Neuronal stem cell (in vitro differentiated cells): Measurements from ENCODE around the gene MDFIC.
"Not testable (repeated sequence)": the region's sequence is repeated elsewhere in the genome, so short reads cannot be mapped to it uniquely, and the experiment has no call there.

ENCODE experiments used
- DNase-seq: peaks from one replicate; pipeline ENCODE4 v3.0.0-alpha.2; 2013; ENCODE audit warnings: low spot score
- H2AFZ ChIP-seq: one replicate; pipeline ENCODE4 v1.6.1; 2013; ENCODE audit warnings: mild to moderate bottlenecking, low read length, inconsistent platforms
- H2AK5ac ChIP-seq: 2 replicates; pipeline ENCODE4 v1.6.1; 2013; ENCODE audit warnings: low read depth, mild to moderate bottlenecking, inconsistent platforms, low read length, moderate library complexity, mixed read lengths
- H2BK120ac ChIP-seq: 2 replicates; pipeline ENCODE4 v1.6.1; 2013; ENCODE audit warnings: low read depth, mild to moderate bottlenecking, inconsistent platforms, low read length, moderate library complexity, mixed read lengths
- H2BK12ac ChIP-seq: one replicate; pipeline ENCODE4 v1.6.1; 2013; ENCODE audit warnings: low read length, inconsistent platforms
- H2BK15ac ChIP-seq: 2 replicates; pipeline ENCODE4 v1.6.1; 2013; ENCODE audit warnings: mild to moderate bottlenecking, low read length, inconsistent platforms, mixed read lengths
- H2BK5ac ChIP-seq: one replicate; pipeline ENCODE4 v1.6.1; 2013; ENCODE audit warnings: inconsistent platforms, mild to moderate bottlenecking, low read length, moderate library complexity
- H3K14ac ChIP-seq: one replicate; pipeline ENCODE4 v1.6.1; 2013; ENCODE audit warnings: low read length, inconsistent platforms
- H3K18ac ChIP-seq: 2 replicates; pipeline ENCODE4 v1.6.1; 2013; ENCODE audit warnings: low read length, inconsistent platforms
- H3K23ac ChIP-seq: 2 replicates; pipeline ENCODE4 v1.6.1; 2013; ENCODE audit warnings: low read depth, mild to moderate bottlenecking, mixed read lengths, low read length, inconsistent platforms; ENCODE audit not compliant: poor library complexity
- H3K27ac ChIP-seq: replicated peaks from 3 replicates; pipeline ENCODE4 v1.5.1; 2013; ENCODE audit warnings: low read length, inconsistent platforms
- H3K27me3 ChIP-seq, 3 experiments: 2 replicates each; pipeline ENCODE4 v1.6.1; 2013; ENCODE audit warnings: low read length in 3 of 3, mild to moderate bottlenecking in 2 of 3, inconsistent platforms in 1 of 3, low read depth in 1 of 3, mixed read lengths in 1 of 3, moderate library complexity in 1 of 3; ENCODE audit not compliant: control insufficient read depth in 3 of 3, insufficient read depth in 3 of 3
- H3K36me3 ChIP-seq, 2 donors: replicated peaks in 1 of 2; 2 replicates each; pipeline ENCODE4 v1.6.1; 2013; ENCODE audit warnings: low read length in 2 of 2; ENCODE audit not compliant: control insufficient read depth in 2 of 2, insufficient read depth in 2 of 2
- H3K4ac ChIP-seq: 2 replicates; pipeline ENCODE4 v1.6.1; 2013; ENCODE audit warnings: inconsistent platforms, mild to moderate bottlenecking, low read length, moderate library complexity
- H3K4me1 ChIP-seq, 2 donors: 1 replicate in 1 of 2; 2 replicates in 1 of 2; pipeline ENCODE4 v1.6.1; 2013; ENCODE audit warnings: low read length in 2 of 2, low read depth in 1 of 2; ENCODE audit not compliant: control insufficient read depth in 2 of 2, insufficient read depth in 1 of 2
- H3K4me2 ChIP-seq: one replicate; pipeline ENCODE4 v1.6.1; 2013; ENCODE audit warnings: mild to moderate bottlenecking, low read length, inconsistent platforms; ENCODE audit not compliant: insufficient read depth, poor library complexity, severe bottlenecking
- H3K4me3 ChIP-seq, 2 donors: 2 replicates each; pipeline ENCODE4 v1.5.1; 2013; ENCODE audit warnings: low read length in 2 of 2, mild to moderate bottlenecking in 2 of 2, inconsistent platforms in 1 of 2, moderate library complexity in 1 of 2
- H3K79me1 ChIP-seq: one replicate; pipeline ENCODE4 v1.6.1; 2013; ENCODE audit warnings: low read depth, mild to moderate bottlenecking, inconsistent platforms, low read length, moderate library complexity
- H3K9ac ChIP-seq: one replicate; pipeline ENCODE4 v1.6.1; 2013; ENCODE audit warnings: mild to moderate bottlenecking, low read depth, low read length, inconsistent platforms; ENCODE audit not compliant: poor library complexity
- H3K9me3 ChIP-seq, 2 donors: replicated peaks in 1 of 2; 2 replicates each; pipeline versions ENCODE3 to v1.6.1; 2013; ENCODE audit warnings: low read length in 2 of 2, mild to moderate bottlenecking in 2 of 2, inconsistent platforms in 1 of 2, low read depth in 1 of 2, mixed read lengths in 1 of 2, moderate library complexity in 1 of 2; ENCODE audit not compliant: control insufficient read depth in 2 of 2, insufficient read depth in 1 of 2
- H4K8ac ChIP-seq: one replicate; pipeline ENCODE4 v1.6.1; 2013; ENCODE audit warnings: low read depth, mild to moderate bottlenecking, inconsistent platforms, low read length, moderate library complexity
- H4K91ac ChIP-seq: one replicate; pipeline ENCODE4 v1.6.1; 2013; ENCODE audit warnings: low read length, low read depth, mild to moderate bottlenecking, inconsistent platforms; ENCODE audit not compliant: poor library complexity
- whole genome bisulfite sequencing, 2 donors: extraction: QIAGEN DNeasy Blood & Tissue Kit; methylation state at CpG; one replicate each; pipeline ENCODE4 v1.1.7; 2013; ENCODE audit warnings: missing lambda C conversion rate in 2 of 2, mixed read lengths in 1 of 2; ENCODE audit not compliant: insufficient read length in 2 of 2, insufficient replicate concordance in 1 of 2; ENCODE audit errors: extremely low coverage in 2 of 2; 5-methylcytosine and 5-hydroxymethylcytosine counted together

Gene MDFIC

GRCh38 chr7:114885836-114886235 is 36.1 kb upstream of the MDFIC start:
- H3K4me3 ChIP-seq: no peak overlapping the region
- no peak overlapping the region for H3K9ac ChIP-seq
- no peak overlapping the region for H2AK5ac ChIP-seq
- H3K4ac ChIP-seq: no peak overlapping the region
- H2AFZ ChIP-seq: no peak overlapping the region
- no peak overlapping the region for H2BK5ac ChIP-seq
- H3K27me3 ChIP-seq: no peaks in the 10 kb centered on the region
- no peak overlapping the region for H4K91ac ChIP-seq
- H3K14ac ChIP-seq: no peak overlapping the region
- no peak overlapping the region for H3K4me2 ChIP-seq
- H3K9me3 ChIP-seq: no peaks in the 10 kb centered on the region
- no peaks in the 10 kb centered on the region for H3K4me1 ChIP-seq
- no peak overlapping the region for H2BK120ac ChIP-seq
- H3K27ac ChIP-seq: no peak overlapping the region
- H2BK15ac ChIP-seq: no peak overlapping the region
- H3K36me3 ChIP-seq: no peaks in the 10 kb centered on the region
- no peak overlapping the region for H2BK12ac ChIP-seq
- H3K18ac ChIP-seq: no peak overlapping the region
- no peak overlapping the region for H4K8ac ChIP-seq
- DNase-seq: no peak
- H3K79me1 ChIP-seq: no peaks in the 10 kb centered on the region
- no peak overlapping the region for H3K23ac ChIP-seq

DNA sequence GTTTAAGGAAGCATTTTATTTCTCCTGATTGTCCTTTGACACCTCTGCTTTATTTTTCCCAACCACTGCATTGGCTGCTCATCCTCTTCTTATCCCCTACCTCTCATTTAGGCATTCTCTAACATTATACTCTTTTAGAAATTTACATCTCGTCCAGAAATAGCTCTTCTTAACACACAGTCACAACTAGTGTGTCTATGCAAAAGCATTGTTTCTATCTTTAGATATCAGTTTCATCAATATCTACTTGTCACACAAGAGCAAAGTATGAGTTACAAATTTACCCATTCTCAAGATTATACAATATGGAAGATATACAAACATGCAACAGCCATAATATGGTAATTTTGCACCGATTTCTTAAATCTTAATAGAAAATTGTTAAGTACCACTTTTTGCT is 35.7 kb upstream of the MDFIC start:
- WGBS, 2 donors: no CpG with 5 or more reads among the region's 2 CpGs
- Histone ChIP-seq H3K36me3 (no peaks in the 10 kb centered on the region), H2AK5ac (no peak overlapping the region), H3K4me1 (no peaks in the 10 kb centered on the region), H3K79me1 (no peaks in the 10 kb centered on the region), H4K8ac (no peak overlapping the region), H2BK120ac (no peak overlapping the region), H3K14ac (no peak overlapping the region), H2BK15ac (no peak overlapping the region), H4K91ac (no peak overlapping the region), H3K18ac (no peak overlapping the region), H3K9me3 (no peaks in the 10 kb centered on the region), H3K4me3 (no peak overlapping the region), H3K27me3 (no peaks in the 10 kb centered on the region), H3K9ac (no peak overlapping the region), H3K23ac (no peak overlapping the region), H3K27ac (no peak overlapping the region), H3K4ac (no peak overlapping the region), H2BK5ac (no peak overlapping the region), H2AFZ (no peak overlapping the region), H2BK12ac (no peak overlapping the region), H3K4me2 (no peak overlapping the region)
- no peak for DNase-seq

DNA sequence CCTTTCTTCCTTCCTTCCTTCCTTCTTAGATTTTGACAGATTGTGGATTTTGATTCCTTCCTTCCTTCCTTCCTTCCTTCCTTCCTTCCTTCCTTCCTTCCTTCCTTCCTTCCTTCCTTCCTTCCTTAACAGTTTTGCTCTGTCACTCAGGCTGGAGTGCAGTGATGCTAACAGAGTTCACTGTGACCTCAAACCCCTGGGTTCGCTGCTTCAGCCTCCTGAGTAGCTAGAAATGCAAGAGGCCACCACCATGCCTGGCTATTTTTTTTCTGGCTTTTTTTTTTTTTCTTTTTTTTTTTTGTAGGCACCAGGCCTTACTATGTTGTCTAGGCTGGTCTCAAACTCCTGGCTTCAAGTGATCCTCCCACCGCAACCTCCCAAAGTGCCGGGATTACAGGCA is 32.8 kb upstream of the MDFIC start:
- not testable (repeated sequence) for H3K79me1 ChIP-seq, H3K4me1 ChIP-seq, H3K4ac ChIP-seq, H3K18ac ChIP-seq, H3K14ac ChIP-seq, H3K4me2 ChIP-seq, H3K9me3 ChIP-seq, H3K27me3 ChIP-seq, H4K8ac ChIP-seq, H4K91ac ChIP-seq, H3K36me3 ChIP-seq, H3K27ac ChIP-seq, H3K4me3 ChIP-seq, DNase-seq, H2BK5ac ChIP-seq, H2AK5ac ChIP-seq, H2BK15ac ChIP-seq, H2AFZ ChIP-seq, H3K9ac ChIP-seq, H3K23ac ChIP-seq, H2BK12ac ChIP-seq, H2BK120ac ChIP-seq
- WGBS, 2 donors: no CpG with 5 or more reads among the region's 3 CpGs

DNA sequence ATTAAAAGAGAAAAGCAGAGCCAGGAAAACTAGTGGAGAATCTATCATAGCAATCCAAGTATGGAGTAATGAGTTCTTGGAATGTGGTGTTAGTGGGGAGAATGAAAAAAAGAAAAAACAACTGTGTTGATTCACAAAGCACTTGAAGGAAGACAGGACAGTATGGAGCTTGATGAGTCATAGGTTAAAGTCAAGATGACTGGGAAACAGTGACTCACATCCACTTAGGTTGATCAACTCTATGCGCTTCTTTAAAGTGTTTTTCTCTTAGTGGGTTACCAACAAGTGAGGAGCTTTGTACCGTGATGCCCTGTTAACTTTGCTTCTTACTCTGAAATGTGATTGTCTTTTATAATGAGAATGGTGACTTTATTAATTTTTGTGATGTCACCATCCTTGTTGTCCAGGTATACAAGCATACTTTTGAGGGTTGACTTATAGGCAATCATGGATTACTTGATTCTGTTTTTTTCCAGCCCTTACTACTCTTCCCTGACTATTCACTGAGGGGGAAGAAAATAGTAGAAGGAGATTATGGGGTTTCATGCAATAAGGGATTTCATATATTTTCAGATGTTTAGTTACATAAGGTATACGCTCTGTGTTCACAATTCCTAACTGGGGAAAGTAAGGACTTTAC is 32.1 kb upstream of the MDFIC start:
- no peak overlapping the region for H2BK12ac ChIP-seq
- no peaks in the 10 kb centered on the region for H3K36me3 ChIP-seq
- no peak overlapping the region for H2BK120ac ChIP-seq
- no peaks in the 10 kb centered on the region for H3K9me3 ChIP-seq
- no peaks in the 10 kb centered on the region for H3K27me3 ChIP-seq
- WGBS, 2 donors: no CpG with 5 or more reads among the region's 3 CpGs
- H3K4ac ChIP-seq: no peak overlapping the region
- no peak overlapping the region for H4K91ac ChIP-seq
- no peak overlapping the region for H3K23ac ChIP-seq
- H3K4me1 ChIP-seq: no peaks in the 10 kb centered on the region
- H3K14ac ChIP-seq: no peak overlapping the region
- H3K18ac ChIP-seq: no peak overlapping the region
- H3K27ac ChIP-seq: no peak overlapping the region
- no peak overlapping the region for H2BK5ac ChIP-seq
- no peak overlapping the region for H2BK15ac ChIP-seq
- H3K79me1 ChIP-seq: no peaks in the 10 kb centered on the region
- H3K9ac ChIP-seq: no peak overlapping the region
- no peak overlapping the region for H2AFZ ChIP-seq
- DNase-seq: no peak
- no peak overlapping the region for H3K4me3 ChIP-seq
- H3K4me2 ChIP-seq: no peak overlapping the region
- H2AK5ac ChIP-seq: no peak overlapping the region
- H4K8ac ChIP-seq: no peak overlapping the region
